22Rv1 (cell line): ENCODE data around the gene ZNF77.

Source experiments
- CTCF ChIP-seq: fragments of 450-650 bp; IDR thresholded peaks from 2 replicates; pipeline ENCODE4 v1.5.1; 2017; ENCODE audit warnings: mild to moderate bottlenecking
- ZFX ChIP-seq: fragments of 450-650 bp; IDR thresholded peaks from 2 replicates; pipeline ENCODE4 v1.6.1; 2017; ENCODE audit warnings: antibody characterized with exemption, borderline replicate concordance

DNA sequence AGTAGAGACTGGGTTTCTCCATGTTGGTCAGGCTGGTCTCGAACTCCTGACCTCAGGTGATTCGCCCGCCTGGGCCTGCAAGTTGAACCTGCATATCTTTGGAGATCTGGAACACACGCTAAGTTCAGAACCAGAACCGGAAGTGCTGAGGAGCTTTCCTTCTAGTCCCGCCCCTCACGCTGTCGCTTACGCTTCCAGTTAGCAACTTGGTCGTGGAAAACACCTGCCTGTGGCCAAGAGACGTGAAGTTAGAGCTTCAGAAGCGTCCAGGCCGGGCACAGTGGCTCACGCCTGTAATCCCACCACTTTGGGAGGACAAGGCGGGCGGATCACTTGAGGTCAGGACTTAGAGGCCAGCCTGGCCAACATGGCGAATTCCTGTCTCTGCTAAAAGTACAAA lies 59.0 kb downstream of the ZNF77 start:
- no peak for TF ChIP-seq CTCF
- TF ChIP-seq ZFX = no peak
